A673 (cell line): ENCODE results near the gene HOXD1. TPM values are rescaled to one million over a fixed set of nuclear protein-coding genes. Genes with fewer than 3 reads are reported as not detected.

ENCODE experiments used
- BruUV-seq: library from RNA; stranded (reverse); fragments of 400-500 nt; replicated peaks from 2 replicates; lab custom pipeline; 2021; lab: Mats Ljungman, UMichigan
- CTCF ChIA-PET: fragments of 300-600 bp; sonication (Branson Sonifier 250); formaldehyde crosslinking; loops from one replicate; lab custom pipeline; 2022; ENCODE audit warnings: antibody characterized with exemption; lab: Charles Lee
- POLR2A ChIA-PET: fragments of 300-600 bp; sonication (Branson Sonifier 250); formaldehyde crosslinking; loops from one replicate; lab custom pipeline; 2022; ENCODE audit warnings: antibody characterized with exemption; ENCODE audit not compliant: low non-redundant PET; lab: Charles Lee
- DNase-seq: peaks from one replicate; pipeline ENCODE4 v3.0.0-alpha.2; 2015; ENCODE audit warnings: low spot score
- H3K27ac ChIP-seq: fragments of 200-600 bp; sonication (generic); 2 replicates; pipeline ENCODE4 v1.5.1; 2016; ENCODE audit warnings: mixed run types, low read depth, mild to moderate bottlenecking, mixed read lengths, antibody characterized with exemption, low read length; ENCODE audit not compliant: poor library complexity, severe bottlenecking
- H3K27me3 ChIP-seq: fragments of 200-600 bp; sonication (generic); replicated peaks from 2 replicates; pipeline ENCODE4 v1.6.1; 2017; ENCODE audit warnings: mixed run types, low read depth, mild to moderate bottlenecking, mixed read lengths, antibody characterized with exemption, low read length; ENCODE audit not compliant: insufficient read depth, poor library complexity
- H3K36me3 ChIP-seq: fragments of 200-600 bp; sonication (generic); 2 replicates; pipeline ENCODE4 v1.6.1; 2016; ENCODE audit warnings: mixed run types, mild to moderate bottlenecking, mixed read lengths, antibody characterized with exemption, low read length; ENCODE audit not compliant: insufficient read depth, poor library complexity, severe bottlenecking
- H3K4me1 ChIP-seq: fragments of 200-600 bp; sonication (generic); 2 replicates; pipeline ENCODE4 v1.6.1; 2017; ENCODE audit warnings: mixed run types, mild to moderate bottlenecking, mixed read lengths, antibody characterized with exemption, low read length; ENCODE audit not compliant: insufficient read depth, poor library complexity, severe bottlenecking
- H3K4me3 ChIP-seq: fragments of 200-600 bp; sonication (generic); 2 replicates; pipeline ENCODE4 v1.5.1; 2016; ENCODE audit warnings: low read depth, mixed run types, mild to moderate bottlenecking, mixed read lengths, low read length; ENCODE audit not compliant: poor library complexity, severe bottlenecking
- H3K9me3 ChIP-seq: fragments of 200-600 bp; sonication (generic); 2 replicates; pipeline ENCODE4 v1.6.1; 2016; ENCODE audit warnings: mixed run types, low read depth, mild to moderate bottlenecking, mixed read lengths, antibody characterized with exemption, low read length; ENCODE audit not compliant: poor library complexity, severe bottlenecking
- CTCF ChIP-seq: fragments of 300-800, 200-600 bp; sonication (generic); conservative IDR thresholded peaks from 2 replicates; pipeline ENCODE4 v1.5.1; 2017; ENCODE audit warnings: low read depth, mild to moderate bottlenecking, antibody characterized with exemption, low read length, moderate library complexity, mixed read lengths
- EZH2 ChIP-seq: fragments of 200-600 bp; sonication (generic); IDR thresholded peaks from 2 replicates; pipeline ENCODE4 v1.6.1; 2017; ENCODE audit warnings: borderline replicate concordance, low read depth, mild to moderate bottlenecking, mixed read lengths, antibody characterized with exemption, low read length; ENCODE audit not compliant: poor library complexity, severe bottlenecking
- intact Hi-C: fragments of 100-400 bp; cut with micrococcal nuclease; formaldehyde crosslinking; loops from one replicate; pipeline ENCODE4 v1.10.0; 2022; ENCODE audit not compliant: unreplicated experiment
- total RNA-seq: library from RNA; stranded (reverse); gene quantifications from 2 replicates; pipeline ENCODE4 v1.2.3, GENCODE V29; 2021

The HOXD1 gene
- total RNA-seq, 1 experiment from 2014 or later, result not detected

GRCh38 chr2:176151442-176152287, 36.8 kb upstream of the HOXD1 start, which contains the start of gene HOXD4:
Gene HOXD4 (plus strand): TSS chr2:176151550. CDS start chr2:176151634, 84 bp downstream.
- H3K27me3 ChIP-seq, result no peaks in the 10 kb centered on the region
- H3K4me3 ChIP-seq, result no peak within 1 kb of the TSS
- ChIA-PET CTCF (no interaction called here), POLR2A (no interaction called here)
- TF ChIP-seq EZH2 (no peak), CTCF (no peak)
- DNase-seq, result no peak
- H3K27ac ChIP-seq, result no peak within 1 kb of the TSS
- no TSS peak for BruUV-seq
- H3K36me3 ChIP-seq, result peaks cover 93% of the 10 kb centered on the region
- intact Hi-C loops, result no loop called here
- no peaks in the 10 kb centered on the region for H3K9me3 ChIP-seq
- peaks cover 13% of the 10 kb centered on the region for H3K4me1 ChIP-seq

- H3K27me3 ChIP-seq, result no peaks in the 10 kb centered on the region
- intact Hi-C loops, result no loop called here
- no peak overlapping the region for H3K4me3 ChIP-seq
- TF ChIP-seq CTCF (no peak), EZH2 (no peak)
- H3K36me3 ChIP-seq, result peaks cover 84% of the 10 kb centered on the region
- peaks cover 10% of the 10 kb centered on the region for H3K4me1 ChIP-seq
- H3K9me3 ChIP-seq, result no peaks in the 10 kb centered on the region
- no peak for DNase-seq
- ChIA-PET POLR2A (no interaction called here), CTCF (no interaction called here)
- no peak overlapping the region for H3K27ac ChIP-seq
- no TSS peak for BruUV-seq
Measured at GRCh38 chr2:176152350-176153181, 35.9 kb upstream of the HOXD1 start.

- ChIA-PET POLR2A (interaction anchor here (0.6 kb wide), 1 partner anchor 1109 kb away, joined by 3 read pairs; no protein-coding TSS in a partner anchor), CTCF (interaction anchor here (0.6 to 0.9 kb wide), 2 partner anchors 300 to 1570 kb away, joined by 5 to 6 read pairs; no protein-coding TSS in a partner anchor)
- Histone ChIP-seq H3K27me3 (no peaks in the 10 kb centered on the region), H3K4me3 (no peak overlapping the region), H3K27ac (no peak overlapping the region), H3K4me1 (peaks cover 25% of the 10 kb centered on the region), H3K9me3 (no peaks in the 10 kb centered on the region), H3K36me3 (peaks cover 65% of the 10 kb centered on the region)
- intact Hi-C loops, result loop anchor here (5.0 kb wide), 1 partner anchor 303 kb away; no protein-coding TSS in a partner anchor
- DNase-seq, result no peak
- no peak for TF ChIP-seq CTCF
- BruUV-seq, result no TSS peak
Measured at GRCh38 chr2:176154576-176155252, 33.8 kb upstream of the HOXD1 start.
